HepG2 (cell line): ENCODE data around the gene EGFL8.

Experiments
- RBFOX2 ChIP-seq: fragments of 200-400 bp; formaldehyde crosslinking; IDR thresholded peaks from 2 replicates; pipeline ENCODE4 v1.6.1; 2017; ENCODE audit warnings: low read depth, mild to moderate bottlenecking, low read length
- TCF7 ChIP-seq: sonication (generic); IDR thresholded peaks from 2 replicates; pipeline ENCODE4 v1.6.1; 2016; ENCODE audit warnings: antibody characterized with exemption, low read depth
- ZHX1 ChIP-seq: sonication (generic); formaldehyde crosslinking; IDR thresholded peaks from 2 replicates; pipeline ENCODE4 v1.8.1; 2022; ENCODE audit warnings: low read depth, mild to moderate bottlenecking, missing genetic modification reagents

DNA sequence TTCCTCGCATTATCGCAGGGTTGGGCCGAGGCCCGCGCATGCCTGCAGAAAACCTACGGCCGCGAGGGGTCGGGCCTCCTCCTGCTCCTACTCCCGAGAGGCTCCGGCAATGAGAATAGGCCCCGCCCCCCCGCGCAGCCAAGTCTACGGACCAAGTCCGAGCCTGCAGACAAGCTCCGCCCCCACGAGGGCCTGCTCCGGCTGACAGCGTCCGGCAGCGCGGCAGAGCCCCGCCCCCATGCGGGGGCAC is 31.2 kb downstream of the EGFL8 start:
- no peak for TF ChIP-seq RBFOX2
- TF ChIP-seq ZHX1 (CRISPR knock-in tag): no peak
- TF ChIP-seq TCF7: no peak
